LNCAP (cell line): Measurements from ENCODE around the gene MYL6B.
A peak's percentile ranks its signal among the peaks of the same experiment; 100 is the strongest.

Source experiments
- TF ChIP-seq, protein P1 (sequence below): fragments of 450-650 bp; IDR thresholded peaks from 2 replicates; pipeline ENCODE4 v1.5.1; 2017; ENCODE audit warnings: mild to moderate bottlenecking

The MYL6B gene

DNA sequence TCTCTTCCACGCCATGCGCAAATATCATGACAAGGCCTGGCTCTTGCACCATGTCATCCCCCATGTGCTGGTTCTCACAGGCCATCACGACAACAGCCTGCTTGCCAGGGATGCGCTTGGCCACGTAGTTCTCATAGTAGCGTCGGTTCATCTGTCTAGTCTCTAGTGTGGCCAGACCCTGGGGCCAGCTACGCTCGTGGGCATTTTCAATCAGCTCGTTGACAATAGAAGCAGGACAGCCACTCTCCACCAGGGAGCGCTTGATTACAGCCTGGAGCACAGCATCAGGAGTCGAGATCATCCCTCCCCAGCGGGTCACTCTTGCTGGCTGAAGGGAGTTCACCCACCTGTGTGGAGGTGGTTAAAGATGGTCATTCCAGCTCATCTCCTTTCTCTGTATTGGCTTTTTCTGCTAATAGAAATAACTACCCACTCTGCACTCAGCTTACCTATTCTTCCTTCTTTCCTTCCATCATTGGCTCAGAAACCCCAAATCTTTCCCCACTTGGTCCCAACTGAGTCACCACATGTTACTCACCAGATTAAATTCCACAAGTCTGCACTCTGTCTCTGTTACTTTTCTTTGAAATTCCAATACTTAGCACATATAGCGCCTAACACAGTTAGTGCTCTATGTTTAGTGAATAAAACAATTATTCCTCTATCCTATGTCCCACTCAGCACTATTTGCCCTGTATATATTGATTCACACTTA is 54.2 kb downstream of the MYL6B start:
- TF ChIP-seq, protein P1, sequence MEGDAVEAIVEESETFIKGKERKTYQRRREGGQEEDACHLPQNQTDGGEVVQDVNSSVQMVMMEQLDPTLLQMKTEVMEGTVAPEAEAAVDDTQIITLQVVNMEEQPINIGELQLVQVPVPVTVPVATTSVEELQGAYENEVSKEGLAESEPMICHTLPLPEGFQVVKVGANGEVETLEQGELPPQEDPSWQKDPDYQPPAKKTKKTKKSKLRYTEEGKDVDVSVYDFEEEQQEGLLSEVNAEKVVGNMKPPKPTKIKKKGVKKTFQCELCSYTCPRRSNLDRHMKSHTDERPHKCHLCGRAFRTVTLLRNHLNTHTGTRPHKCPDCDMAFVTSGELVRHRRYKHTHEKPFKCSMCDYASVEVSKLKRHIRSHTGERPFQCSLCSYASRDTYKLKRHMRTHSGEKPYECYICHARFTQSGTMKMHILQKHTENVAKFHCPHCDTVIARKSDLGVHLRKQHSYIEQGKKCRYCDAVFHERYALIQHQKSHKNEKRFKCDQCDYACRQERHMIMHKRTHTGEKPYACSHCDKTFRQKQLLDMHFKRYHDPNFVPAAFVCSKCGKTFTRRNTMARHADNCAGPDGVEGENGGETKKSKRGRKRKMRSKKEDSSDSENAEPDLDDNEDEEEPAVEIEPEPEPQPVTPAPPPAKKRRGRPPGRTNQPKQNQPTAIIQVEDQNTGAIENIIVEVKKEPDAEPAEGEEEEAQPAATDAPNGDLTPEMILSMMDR = peak; percentile 48
